Muscle layer of duodenum (tissue), 2 donors: ENCODE measurements around the gene MAP1A.

ENCODE experiments used
- H3K27ac ChIP-seq: one replicate; pipeline ENCODE4 v1.7.0; 2013; ENCODE audit warnings: mild to moderate bottlenecking, low read length
- H3K27me3 ChIP-seq: one replicate; pipeline ENCODE4 v1.7.0; 2013; ENCODE audit warnings: low read depth, mild to moderate bottlenecking, control low read depth, low read length
- H3K36me3 ChIP-seq, 2 donors: one replicate each; pipeline ENCODE4 v1.7.0; 2013; ENCODE audit warnings: low read length in 2 of 2, control low read depth in 1 of 2, mild to moderate bottlenecking in 1 of 2; ENCODE audit not compliant: insufficient read depth in 2 of 2, control insufficient read depth in 1 of 2
- H3K4me1 ChIP-seq, 2 donors: one replicate each; pipeline ENCODE4 v1.7.0; 2013; ENCODE audit warnings: low read length in 2 of 2, mild to moderate bottlenecking in 2 of 2, control low read depth in 1 of 2, moderate library complexity in 1 of 2; ENCODE audit not compliant: insufficient read depth in 2 of 2, control insufficient read depth in 1 of 2
- H3K4me3 ChIP-seq, 2 donors: one replicate each; pipeline ENCODE4 v1.7.0; 2013; ENCODE audit warnings: low read length in 2 of 2, low read depth in 1 of 2, mild to moderate bottlenecking in 1 of 2
- H3K9me3 ChIP-seq, 2 donors: one replicate each; pipeline ENCODE4 v1.7.0; 2013; ENCODE audit warnings: low read length in 2 of 2, control low read depth in 1 of 2, mild to moderate bottlenecking in 1 of 2; ENCODE audit not compliant: control insufficient read depth in 1 of 2
- donor health status: healthy.

The MAP1A gene

GRCh38 chr15:43522247-43522646, 4.8 kb downstream of the MAP1A start:
- peaks cover 0 to 10% of the 10 kb centered on the region in 2 donors for H3K4me1 ChIP-seq
- H3K9me3 ChIP-seq, result no peaks in the 10 kb centered on the region
- H3K27ac ChIP-seq, result no peak overlapping the region
- no peaks in the 10 kb centered on the region for H3K27me3 ChIP-seq
- peaks cover 12 to 59% of the 10 kb centered on the region in 2 donors for H3K36me3 ChIP-seq
- H3K4me3 ChIP-seq, result no peak overlapping the region

GRCh38 chr15:43523646-43524045, 6.2 kb downstream of the MAP1A start:
- Histone ChIP-seq H3K27me3 (no peaks in the 10 kb centered on the region), H3K4me3 (no peak overlapping the region), H3K9me3 (no peaks in the 10 kb centered on the region), H3K27ac (no peak overlapping the region), H3K36me3 (peaks cover 12 to 59% of the 10 kb centered on the region in 2 donors), H3K4me1 (peaks cover 0 to 10% of the 10 kb centered on the region in 2 donors)

- Histone ChIP-seq H3K36me3 (peaks cover 12 to 59% of the 10 kb centered on the region in 2 donors), H3K4me1 (peaks cover 0 to 4% of the 10 kb centered on the region in 2 donors), H3K27ac (no peak overlapping the region)
These were observed 6.9 kb downstream of the MAP1A start for GRCh38 chr15:43524254-43524845.

DNA sequence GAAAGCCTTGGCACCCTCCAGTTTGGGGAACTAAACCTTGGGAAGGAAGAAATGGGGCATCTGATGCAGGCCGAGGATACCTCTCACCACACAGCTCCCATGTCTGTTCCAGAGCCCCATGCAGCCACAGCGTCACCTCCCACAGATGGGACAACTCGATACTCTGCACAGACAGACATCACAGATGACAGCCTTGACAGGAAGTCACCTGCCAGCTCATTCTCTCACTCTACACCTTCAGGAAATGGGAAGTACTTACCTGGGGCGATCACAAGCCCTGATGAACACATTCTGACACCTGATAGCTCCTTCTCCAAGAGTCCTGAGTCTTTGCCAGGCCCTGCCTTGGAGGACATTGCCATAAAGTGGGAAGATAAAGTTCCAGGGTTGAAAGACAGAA, 7.7 kb downstream of the MAP1A start:
- H3K36me3 ChIP-seq, result peaks cover 12 to 59% of the 10 kb centered on the region in 2 donors

More at GRCh38 chr15:43524254-43524845, 6.9 kb downstream of the MAP1A start:
- Histone ChIP-seq H3K27me3 (no peaks in the 10 kb centered on the region), H3K9me3 (no peaks in the 10 kb centered on the region), H3K4me3 (no peak overlapping the region)

GRCh38 chr15:43526261-43526930, 9.0 kb downstream of the MAP1A start:
- no peaks in the 10 kb centered on the region for H3K4me1 ChIP-seq
- no peaks in the 10 kb centered on the region for H3K27me3 ChIP-seq
- no peak overlapping the region for H3K4me3 ChIP-seq
- peaks cover 12 to 50% of the 10 kb centered on the region in 2 donors for H3K36me3 ChIP-seq
- no peaks in the 10 kb centered on the region for H3K9me3 ChIP-seq
- no peak overlapping the region for H3K27ac ChIP-seq

More for the DNA sequence above, 7.7 kb downstream of the MAP1A start:
- H3K27me3 ChIP-seq, result no peaks in the 10 kb centered on the region
- no peak overlapping the region for H3K27ac ChIP-seq
- no peaks in the 10 kb centered on the region for H3K9me3 ChIP-seq
- no peaks in the 10 kb centered on the region for H3K4me1 ChIP-seq
- H3K4me3 ChIP-seq, result no peak overlapping the region

DNA sequence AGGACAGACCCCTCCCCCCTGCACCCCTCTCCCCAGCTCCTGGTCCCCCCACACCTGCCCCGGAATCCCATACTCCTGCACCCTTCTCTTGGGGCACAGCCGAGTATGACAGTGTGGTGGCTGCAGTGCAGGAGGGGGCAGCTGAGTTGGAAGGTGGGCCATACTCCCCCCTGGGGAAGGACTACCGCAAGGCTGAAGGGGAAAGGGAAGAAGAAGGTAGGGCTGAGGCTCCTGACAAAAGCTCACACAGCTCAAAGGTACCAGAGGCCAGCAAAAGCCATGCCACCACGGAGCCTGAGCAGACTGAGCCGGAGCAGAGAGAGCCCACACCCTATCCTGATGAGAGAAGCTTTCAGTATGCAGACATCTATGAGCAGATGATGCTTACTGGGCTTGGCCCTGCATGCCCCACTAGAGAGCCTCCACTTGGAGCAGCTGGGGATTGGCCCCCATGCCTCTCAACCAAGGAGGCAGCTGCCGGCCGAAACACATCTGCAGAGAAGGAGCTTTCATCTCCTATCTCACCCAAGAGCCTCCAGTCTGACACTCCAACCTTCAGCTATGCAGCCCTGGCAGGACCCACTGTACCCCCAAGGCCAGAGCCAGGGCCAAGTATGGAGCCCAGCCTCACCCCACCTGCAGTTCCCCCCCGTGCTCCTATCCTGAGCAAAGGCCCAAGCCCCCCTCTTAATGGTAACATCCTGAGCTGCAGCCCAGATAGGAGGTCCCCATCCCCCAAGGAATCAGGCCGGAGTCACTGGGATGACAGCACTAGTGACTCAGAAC, 9.8 kb downstream of the MAP1A start:
- no peak overlapping the region for H3K4me3 ChIP-seq
- peaks cover 7 to 41% of the 10 kb centered on the region in 2 donors for H3K36me3 ChIP-seq
- H3K27ac ChIP-seq, result no peak overlapping the region
- no peaks in the 10 kb centered on the region for H3K9me3 ChIP-seq
- no peaks in the 10 kb centered on the region for H3K4me1 ChIP-seq
- no peaks in the 10 kb centered on the region for H3K27me3 ChIP-seq

GRCh38 chr15:43527802-43528541, 10.6 kb downstream of the MAP1A start:
- H3K27ac ChIP-seq, result no peak overlapping the region
- peaks cover 6 to 35% of the 10 kb centered on the region in 2 donors for H3K36me3 ChIP-seq
- no peak overlapping the region for H3K4me3 ChIP-seq
- no peaks in the 10 kb centered on the region for H3K9me3 ChIP-seq
- no peaks in the 10 kb centered on the region for H3K4me1 ChIP-seq
- H3K27me3 ChIP-seq, result no peaks in the 10 kb centered on the region

DNA sequence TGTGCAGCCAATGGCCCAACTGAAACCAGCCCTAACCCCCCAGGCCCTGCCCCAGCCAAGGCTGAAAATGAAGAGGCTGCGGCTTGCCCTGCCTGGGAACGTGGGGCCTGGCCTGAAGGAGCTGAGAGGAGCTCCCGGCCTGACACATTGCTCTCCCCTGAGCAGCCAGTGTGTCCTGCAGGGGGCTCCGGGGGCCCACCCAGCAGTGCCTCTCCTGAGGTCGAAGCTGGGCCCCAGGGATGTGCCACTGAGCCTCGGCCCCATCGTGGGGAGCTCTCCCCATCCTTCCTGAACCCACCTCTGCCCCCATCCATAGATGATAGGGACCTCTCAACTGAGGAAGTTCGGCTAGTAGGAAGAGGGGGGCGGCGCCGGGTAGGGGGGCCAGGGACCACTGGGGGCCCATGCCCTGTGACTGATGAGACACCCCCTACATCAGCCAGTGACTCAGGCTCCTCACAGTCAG, 11.2 kb downstream of the MAP1A start:
- no peaks in the 10 kb centered on the region for H3K27me3 ChIP-seq
- no peaks in the 10 kb centered on the region for H3K9me3 ChIP-seq
- no peaks in the 10 kb centered on the region for H3K4me1 ChIP-seq
- peaks cover 6 to 29% of the 10 kb centered on the region in 2 donors for H3K36me3 ChIP-seq
- no peak overlapping the region for H3K27ac ChIP-seq
- no peak overlapping the region for H3K4me3 ChIP-seq

GRCh38 chr15:43529141-43529540, 11.7 kb downstream of the MAP1A start:
- H3K36me3 ChIP-seq, result peaks cover 9 to 28% of the 10 kb centered on the region in 2 donors
- no peaks in the 10 kb centered on the region for H3K27me3 ChIP-seq
- no peak overlapping the region for H3K27ac ChIP-seq
- H3K4me1 ChIP-seq, result no peaks in the 10 kb centered on the region
- H3K4me3 ChIP-seq, result no peak overlapping the region
- H3K9me3 ChIP-seq, result no peaks in the 10 kb centered on the region

DNA sequence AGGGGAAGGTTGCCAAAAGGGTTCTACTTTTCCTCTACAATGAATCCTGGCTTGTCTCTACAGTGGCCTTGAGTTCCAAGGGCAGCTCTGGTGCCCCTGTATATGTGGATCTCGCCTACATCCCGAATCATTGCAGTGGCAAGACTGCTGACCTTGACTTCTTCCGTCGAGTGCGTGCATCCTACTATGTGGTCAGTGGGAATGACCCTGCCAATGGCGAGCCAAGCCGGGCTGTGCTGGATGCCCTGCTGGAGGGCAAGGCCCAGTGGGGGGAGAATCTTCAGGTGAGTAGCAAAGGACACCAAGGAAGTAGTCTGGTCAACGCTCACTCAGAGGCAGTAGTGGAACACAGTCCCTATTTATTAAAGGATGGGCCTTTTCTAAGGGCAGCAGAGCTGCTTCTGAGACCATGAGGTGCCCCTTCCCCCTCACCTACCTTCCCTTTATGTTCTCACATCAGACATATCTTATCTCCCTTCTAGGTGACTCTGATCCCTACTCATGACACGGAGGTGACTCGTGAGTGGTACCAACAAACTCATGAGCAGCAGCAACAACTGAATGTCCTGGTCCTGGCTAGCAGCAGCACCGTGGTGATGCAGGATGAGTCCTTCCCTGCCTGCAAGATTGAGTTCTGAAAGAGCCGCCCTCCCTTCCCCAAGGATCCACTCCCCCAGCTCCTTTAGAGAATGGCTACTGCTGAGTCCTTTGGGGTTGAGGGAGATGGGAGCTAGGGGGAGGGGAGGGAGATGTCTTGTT, 12.4 kb downstream of the MAP1A start:
- H3K27ac ChIP-seq, result no peak overlapping the region

More for the DNA sequence above, 12.4 kb downstream of the MAP1A start:
- Histone ChIP-seq H3K27me3 (no peaks in the 10 kb centered on the region), H3K9me3 (no peaks in the 10 kb centered on the region), H3K4me3 (no peak overlapping the region), H3K4me1 (no peaks in the 10 kb centered on the region), H3K36me3 (peaks cover 15 to 28% of the 10 kb centered on the region in 2 donors)
